Endothelial cell of umbilical vein (primary cell): ENCODE results near the gene CD101. TPM values are rescaled to one million over a fixed set of nuclear protein-coding genes. Genes with fewer than 3 reads are reported as not detected.

Experiments
- BruUV-seq: library from RNA; stranded (reverse); fragments of 400-500 nt; replicated peaks from 2 replicates; lab custom pipeline; 2021; lab: Mats Ljungman, UMichigan
- CTCF ChIA-PET: fragments of 300-600, 350-600 bp; sonication (Branson Sonifier 250); formaldehyde crosslinking; loops from one replicate; lab custom pipeline; 2021; ENCODE audit warnings: antibody characterized with exemption, inconsistent platforms; lab: Charles Lee
- POLR2A ChIA-PET: fragments of 300-600, 350-600 bp; sonication (Branson Sonifier 250); formaldehyde crosslinking; loops from one replicate; lab custom pipeline; 2021; ENCODE audit warnings: antibody characterized with exemption, inconsistent platforms; lab: Charles Lee
- DNase-seq: peaks from one replicate; pipeline ENCODE4 v3.0.0-alpha.2; 2011; ENCODE audit warnings: low read depth, low spot score
- FAIRE-seq: peaks from 2 replicates; lab custom pipeline; 2011; peaks lifted over from hg19 to GRCh38; lab: Jason Lieb, UNC
- H2AFZ ChIP-seq: 2 replicates; pipeline ENCODE4 v1.6.0; 2012; ENCODE audit warnings: low read depth, low read length, control low read depth, inconsistent platforms
- H3K27ac ChIP-seq: 2 replicates; pipeline ENCODE4 v1.5.1; 2011; ENCODE audit warnings: low read depth, mild to moderate bottlenecking, control low read depth, low read length, moderate library complexity; ENCODE audit not compliant: insufficient read depth
- H3K27me3 ChIP-seq, 2 experiments: 2 replicates each; pipeline versions ENCODE4 v1.6.0 to v1.6.1; 2011; ENCODE audit warnings: low read length in 2 of 2, mixed read lengths in 1 of 2; ENCODE audit not compliant: control insufficient read depth in 2 of 2, insufficient read depth in 2 of 2
- H3K36me3 ChIP-seq, 2 experiments: 2 replicates in 1 of 2; 3 replicates in 1 of 2; pipeline ENCODE4 v1.5.1; 2011; ENCODE audit warnings: low read length in 2 of 2, mild to moderate bottlenecking in 1 of 2, moderate library complexity in 1 of 2; ENCODE audit not compliant: control insufficient read depth in 2 of 2, insufficient read depth in 2 of 2; ENCODE audit errors: extremely low read depth in 1 of 2
- H3K4me1 ChIP-seq: 3 replicates; pipeline ENCODE4 v1.5.1; 2011; ENCODE audit warnings: mild to moderate bottlenecking, low read length; ENCODE audit not compliant: control insufficient read depth, insufficient read depth; ENCODE audit errors: extremely low read depth
- H3K4me2 ChIP-seq: 2 replicates; pipeline ENCODE4 v1.6.1; 2011; ENCODE audit warnings: low read length, control low read depth, mixed read lengths; ENCODE audit not compliant: insufficient read depth
- H3K4me3 ChIP-seq, 3 experiments: fragments of 200-600 bp in 1 of 3; sonication (generic), shearing (Covaris generic) in 1 of 3; replicated peaks in 1 of 3; 2 replicates each; pipeline ENCODE4 v1.5.1; 2011 to 2016; ENCODE audit warnings: control low read depth in 3 of 3, low read length in 3 of 3, mild to moderate bottlenecking in 2 of 3, inconsistent platforms in 1 of 3, low read depth in 1 of 3, moderate library complexity in 1 of 3; ENCODE audit not compliant: insufficient read depth in 1 of 3
- H3K79me2 ChIP-seq: 2 replicates; pipeline ENCODE4 v1.6.0; 2012; ENCODE audit warnings: low read length, inconsistent platforms; ENCODE audit not compliant: control insufficient read depth, insufficient read depth
- H3K9ac ChIP-seq: replicated peaks from 2 replicates; pipeline ENCODE3; 2011; ENCODE audit warnings: low read length, control low read depth; ENCODE audit not compliant: insufficient read depth; ENCODE audit errors: extremely low read depth
- H3K9me1 ChIP-seq: replicated peaks from 3 replicates; pipeline ENCODE4 v1.6.0; 2011; ENCODE audit warnings: mild to moderate bottlenecking, low read length; ENCODE audit not compliant: control insufficient read depth, insufficient read depth; ENCODE audit errors: extremely low read depth
- H3K9me3 ChIP-seq: replicated peaks from 2 replicates; pipeline ENCODE4 v1.5.1; 2012; ENCODE audit warnings: low read length, inconsistent platforms; ENCODE audit not compliant: control insufficient read depth, insufficient read depth
- H4K20me1 ChIP-seq: replicated peaks from 2 replicates; pipeline ENCODE3; 2011; ENCODE audit warnings: mild to moderate bottlenecking, low read length; ENCODE audit not compliant: control insufficient read depth, insufficient read depth; ENCODE audit errors: extremely low read depth
- EZH2 ChIP-seq: IDR thresholded peaks from 2 replicates; pipeline ENCODE4 v1.6.1; 2012; ENCODE audit warnings: borderline replicate concordance, low read depth, mild to moderate bottlenecking, moderate library complexity, low read length, inconsistent platforms; ENCODE audit not compliant: severe bottlenecking
- FOS ChIP-seq: IDR thresholded peaks from 2 replicates; pipeline ENCODE4 v1.6.1; 2011; ENCODE audit warnings: mild to moderate bottlenecking, low read length, moderate library complexity, borderline replicate concordance; ENCODE audit not compliant: insufficient read depth
- GATA2 ChIP-seq: IDR thresholded peaks from 2 replicates; pipeline ENCODE4 v1.7.0; 2011; ENCODE audit warnings: low read depth, mild to moderate bottlenecking, moderate library complexity, mixed read lengths, low read length; ENCODE audit not compliant: insufficient read length, insufficient read depth
- JUN ChIP-seq: IDR thresholded peaks from 2 replicates; pipeline ENCODE4 v1.6.1; 2011; ENCODE audit warnings: borderline replicate concordance, low read depth; ENCODE audit not compliant: insufficient read length, insufficient read depth
- MYC ChIP-seq: IDR thresholded peaks from one replicate; pipeline ENCODE4 v1.6.1; 2011; ENCODE audit warnings: mild to moderate bottlenecking, low read depth, low read length
- POLR2A ChIP-seq: IDR thresholded peaks from 2 replicates; pipeline ENCODE4 v1.6.1; 2012; ENCODE audit warnings: low read depth, mild to moderate bottlenecking, control low read depth, low read length
- POLR2AphosphoS5 ChIP-seq: IDR thresholded peaks from 2 replicates; pipeline ENCODE4 v1.6.1; 2012; ENCODE audit warnings: low read depth, mild to moderate bottlenecking, control low read depth, low read length, moderate library complexity; ENCODE audit not compliant: insufficient read depth
- dilution Hi-C: fragments of 300-500 bp; cut with MboI; formaldehyde crosslinking; loops from one replicate; pipeline ENCODE4 v1.15.0; 2019; ENCODE audit warnings: low sequenced_read_pairs; ENCODE audit not compliant: extremely low pct_ligation_motif_present
- intact Hi-C: fragments of 100-400 bp; cut with micrococcal nuclease; formaldehyde crosslinking; loops from one replicate; pipeline ENCODE4 v1.10.0; 2022
- polyA plus RNA-seq, 4 experiments: library from polyadenylated mRNA; depleted of rRNA in 3 of 4; stranded (reverse) in 3 of 4; unstranded in 1 of 4; fragments of >200 nt; gene quantifications; 2 replicates each; pipeline versions ENCODE4 v1.2.1 to v1.2.3, GENCODE V29; 2011 to 2012; ENCODE audit warnings: missing spikeins in 1 of 4
- total RNA-seq: library from RNA; stranded (reverse); gene quantifications from 2 replicates; pipeline ENCODE4 v1.2.3, GENCODE V29; 2021
- TF ChIP-seq, protein P1 (sequence below): IDR thresholded peaks from 2 replicates; pipeline ENCODE4 v1.6.1; 2011; ENCODE audit not compliant: insufficient read depth, insufficient read length
- TF ChIP-seq, protein P2 (sequence below), 2 donors: IDR thresholded peaks; 1 replicate in 1 of 2; 2 replicates in 1 of 2; pipeline ENCODE4 v1.5.1; 2011; ENCODE audit warnings: low read length in 2 of 2, mild to moderate bottlenecking in 2 of 2, moderate library complexity in 2 of 2, control low read depth in 1 of 2, inconsistent platforms in 1 of 2, low read depth in 1 of 2; ENCODE audit not compliant: insufficient read depth in 1 of 2; ENCODE audit errors: extremely low read depth in 1 of 2

The CD101 gene
- total and polyA plus RNA-seq, 2 donors (not counting 3 experiments of a cell fraction or from before 2014, with no cell fraction given): 0.04 to 0.97 TPM

DNA sequence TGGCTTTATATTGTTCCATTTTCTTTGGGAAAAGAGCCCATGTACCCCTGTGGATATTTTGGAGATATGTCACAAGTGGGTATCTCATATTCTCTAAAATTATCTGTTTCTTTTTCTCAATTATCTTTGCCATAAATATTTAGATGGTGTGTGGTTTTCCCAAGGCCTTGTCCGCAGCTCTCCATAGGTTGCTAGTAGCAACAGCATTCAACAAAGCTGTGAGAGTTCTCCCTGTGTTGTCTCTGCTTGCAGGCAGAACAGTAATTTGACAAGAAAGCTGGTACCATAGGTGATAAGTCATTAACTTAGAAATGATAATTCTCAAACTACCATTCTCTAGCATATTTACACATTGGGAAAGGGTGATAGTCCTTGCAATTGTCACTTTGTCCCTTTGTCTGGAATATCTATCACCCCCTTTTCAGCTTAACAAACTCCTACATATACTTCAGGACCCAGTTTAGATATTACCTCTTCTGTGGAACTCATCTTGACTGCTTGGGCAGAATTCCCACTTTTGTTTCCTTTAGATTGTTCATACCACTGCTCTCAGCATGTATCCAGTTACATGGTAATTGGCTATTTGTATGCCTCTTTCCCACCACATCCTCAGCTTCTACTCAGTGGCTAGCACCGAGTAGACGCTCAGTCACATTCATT lies 8.9 kb downstream of the CD101 start:
- dilution Hi-C loops (no loop called here), intact Hi-C loops (no loop called here)
- Histone ChIP-seq H3K4me1 (no peaks in the 10 kb centered on the region), H3K27me3 (no peaks in the 10 kb centered on the region), H3K4me2 (no peak overlapping the region), H3K4me3 (no peak overlapping the region), H3K9ac (no peak overlapping the region), H3K27ac (no peak overlapping the region), H3K9me1 (no peaks in the 10 kb centered on the region), H3K9me3 (no peaks in the 10 kb centered on the region), H4K20me1 (no peaks in the 10 kb centered on the region), H2AFZ (no peak overlapping the region), H3K79me2 (no peaks in the 10 kb centered on the region), H3K36me3 (no peaks in the 10 kb centered on the region)
- TF ChIP-seq, protein P1, sequence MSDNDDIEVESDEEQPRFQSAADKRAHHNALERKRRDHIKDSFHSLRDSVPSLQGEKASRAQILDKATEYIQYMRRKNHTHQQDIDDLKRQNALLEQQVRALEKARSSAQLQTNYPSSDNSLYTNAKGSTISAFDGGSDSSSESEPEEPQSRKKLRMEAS: no peak
- no peak for TF ChIP-seq FOS
- no peak for TF ChIP-seq MYC
- no peak for TF ChIP-seq JUN
- no peak for TF ChIP-seq POLR2AphosphoS5
- TF ChIP-seq POLR2A: no peak
- TF ChIP-seq, protein P2, sequence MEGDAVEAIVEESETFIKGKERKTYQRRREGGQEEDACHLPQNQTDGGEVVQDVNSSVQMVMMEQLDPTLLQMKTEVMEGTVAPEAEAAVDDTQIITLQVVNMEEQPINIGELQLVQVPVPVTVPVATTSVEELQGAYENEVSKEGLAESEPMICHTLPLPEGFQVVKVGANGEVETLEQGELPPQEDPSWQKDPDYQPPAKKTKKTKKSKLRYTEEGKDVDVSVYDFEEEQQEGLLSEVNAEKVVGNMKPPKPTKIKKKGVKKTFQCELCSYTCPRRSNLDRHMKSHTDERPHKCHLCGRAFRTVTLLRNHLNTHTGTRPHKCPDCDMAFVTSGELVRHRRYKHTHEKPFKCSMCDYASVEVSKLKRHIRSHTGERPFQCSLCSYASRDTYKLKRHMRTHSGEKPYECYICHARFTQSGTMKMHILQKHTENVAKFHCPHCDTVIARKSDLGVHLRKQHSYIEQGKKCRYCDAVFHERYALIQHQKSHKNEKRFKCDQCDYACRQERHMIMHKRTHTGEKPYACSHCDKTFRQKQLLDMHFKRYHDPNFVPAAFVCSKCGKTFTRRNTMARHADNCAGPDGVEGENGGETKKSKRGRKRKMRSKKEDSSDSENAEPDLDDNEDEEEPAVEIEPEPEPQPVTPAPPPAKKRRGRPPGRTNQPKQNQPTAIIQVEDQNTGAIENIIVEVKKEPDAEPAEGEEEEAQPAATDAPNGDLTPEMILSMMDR (IDR thresholded peaks at IDR 0.05; ENCODE audit: extremely low read depth in 1 of 2, insufficient read depth in 1 of 2, low read depth in 1 of 2, low read length in 2 of 2): no peak
- no peak for TF ChIP-seq GATA2
- TF ChIP-seq EZH2: no peak
- no peak for FAIRE-seq
- CTCF ChIA-PET: interaction anchor here (1.1 kb wide), 1 partner anchor 50 kb away, joined by 3 read pairs; the partner anchor contains the start of gene TTF2
- no peak for DNase-seq
- POLR2A ChIA-PET: no interaction called here
- no TSS peak for BruUV-seq
